HepG2 (cell line): ENCODE measurements around the gene TANGO6.

ENCODE experiments used
- MXI1 ChIP-seq: IDR thresholded peaks from 3 replicates; pipeline ENCODE4 v1.6.1; 2012; ENCODE audit warnings: low read depth, low read length, inconsistent platforms, borderline replicate concordance
- TF ChIP-seq, protein P1 (sequence below): sonication (generic); formaldehyde crosslinking; IDR thresholded peaks from 2 replicates; pipeline ENCODE4 v1.5.0; 2020; ENCODE audit warnings: mild to moderate bottlenecking, missing genetic modification reagents, moderate library complexity
- TF ChIP-seq, protein P2 (sequence below): sonication (generic); formaldehyde crosslinking; IDR thresholded peaks from 2 replicates; pipeline ENCODE4 v1.4.0; 2020; ENCODE audit warnings: missing genetic modification reagents

DNA sequence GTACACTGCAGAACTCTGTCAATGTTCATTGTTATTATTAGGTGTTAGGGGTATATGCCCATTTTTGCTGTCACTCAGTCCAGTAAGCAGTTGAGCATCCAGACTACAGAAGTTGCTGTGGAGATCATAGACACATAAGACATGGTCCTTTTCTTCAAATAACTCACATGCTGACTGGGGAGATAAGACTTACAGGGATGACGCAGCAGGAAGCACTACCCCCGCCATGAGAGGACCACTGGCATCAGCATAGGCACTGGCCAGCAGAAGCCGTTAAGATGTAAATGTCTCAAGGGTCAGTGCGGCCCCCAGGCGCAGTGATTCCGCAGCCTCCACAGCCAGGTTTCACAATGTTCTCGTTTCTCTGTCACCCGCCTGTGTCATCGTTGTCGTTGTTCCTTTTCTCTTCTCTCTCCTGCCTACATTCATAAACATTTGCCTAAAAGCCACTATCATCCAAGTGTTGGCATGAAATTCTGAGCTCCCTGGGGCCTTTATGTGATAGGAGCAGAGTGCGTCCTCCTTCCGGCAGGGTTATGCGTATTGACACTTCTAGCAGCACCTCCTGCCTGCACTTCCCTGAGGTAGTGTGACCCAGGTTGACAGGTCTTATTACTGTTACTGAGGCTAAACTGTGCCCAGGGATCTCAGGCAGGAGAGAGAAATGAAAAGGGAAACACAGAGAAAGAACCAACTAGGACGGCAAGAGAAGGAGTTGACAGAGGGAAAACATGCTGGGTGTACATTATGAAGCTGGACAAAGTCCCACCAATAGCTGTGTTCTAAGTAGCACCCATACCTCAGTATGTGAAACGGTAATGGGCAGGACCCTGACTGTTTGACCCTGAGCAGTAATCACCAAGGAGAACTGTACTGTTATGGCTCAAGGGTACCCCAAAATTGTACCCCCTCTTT is 17.9 kb downstream of the TANGO6 start:
- TF ChIP-seq, protein P1, sequence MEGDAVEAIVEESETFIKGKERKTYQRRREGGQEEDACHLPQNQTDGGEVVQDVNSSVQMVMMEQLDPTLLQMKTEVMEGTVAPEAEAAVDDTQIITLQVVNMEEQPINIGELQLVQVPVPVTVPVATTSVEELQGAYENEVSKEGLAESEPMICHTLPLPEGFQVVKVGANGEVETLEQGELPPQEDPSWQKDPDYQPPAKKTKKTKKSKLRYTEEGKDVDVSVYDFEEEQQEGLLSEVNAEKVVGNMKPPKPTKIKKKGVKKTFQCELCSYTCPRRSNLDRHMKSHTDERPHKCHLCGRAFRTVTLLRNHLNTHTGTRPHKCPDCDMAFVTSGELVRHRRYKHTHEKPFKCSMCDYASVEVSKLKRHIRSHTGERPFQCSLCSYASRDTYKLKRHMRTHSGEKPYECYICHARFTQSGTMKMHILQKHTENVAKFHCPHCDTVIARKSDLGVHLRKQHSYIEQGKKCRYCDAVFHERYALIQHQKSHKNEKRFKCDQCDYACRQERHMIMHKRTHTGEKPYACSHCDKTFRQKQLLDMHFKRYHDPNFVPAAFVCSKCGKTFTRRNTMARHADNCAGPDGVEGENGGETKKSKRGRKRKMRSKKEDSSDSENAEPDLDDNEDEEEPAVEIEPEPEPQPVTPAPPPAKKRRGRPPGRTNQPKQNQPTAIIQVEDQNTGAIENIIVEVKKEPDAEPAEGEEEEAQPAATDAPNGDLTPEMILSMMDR (CRISPR knock-in tag): no peak
- TF ChIP-seq MXI1: no peak
- TF ChIP-seq, protein P2, sequence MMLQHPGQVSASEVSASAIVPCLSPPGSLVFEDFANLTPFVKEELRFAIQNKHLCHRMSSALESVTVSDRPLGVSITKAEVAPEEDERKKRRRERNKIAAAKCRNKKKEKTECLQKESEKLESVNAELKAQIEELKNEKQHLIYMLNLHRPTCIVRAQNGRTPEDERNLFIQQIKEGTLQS: no peak
